ENCODE measurements around the gene UMODL1.

DNA sequence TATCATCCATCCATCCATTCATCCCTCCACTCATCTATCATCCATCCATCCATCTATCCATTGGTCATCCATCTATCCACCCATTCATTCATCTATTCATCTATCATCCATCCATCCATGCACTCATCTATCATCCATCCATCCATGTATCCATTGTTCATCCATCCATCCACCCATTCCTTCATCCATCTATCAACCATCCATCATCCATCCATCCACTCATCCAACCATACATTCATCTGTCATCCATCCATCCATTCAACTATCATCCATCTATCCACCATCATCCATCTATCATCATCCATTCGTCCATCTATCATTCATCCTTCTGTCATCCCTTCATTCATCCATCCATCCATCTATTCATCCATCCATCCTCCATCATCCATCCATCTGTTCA lies 61.1 kb downstream of the UMODL1 start:
- TF ChIP-seq POLR2A (IDR thresholded peaks at IDR 0.05), result no peak
- TF ChIP-seq, protein P1, sequence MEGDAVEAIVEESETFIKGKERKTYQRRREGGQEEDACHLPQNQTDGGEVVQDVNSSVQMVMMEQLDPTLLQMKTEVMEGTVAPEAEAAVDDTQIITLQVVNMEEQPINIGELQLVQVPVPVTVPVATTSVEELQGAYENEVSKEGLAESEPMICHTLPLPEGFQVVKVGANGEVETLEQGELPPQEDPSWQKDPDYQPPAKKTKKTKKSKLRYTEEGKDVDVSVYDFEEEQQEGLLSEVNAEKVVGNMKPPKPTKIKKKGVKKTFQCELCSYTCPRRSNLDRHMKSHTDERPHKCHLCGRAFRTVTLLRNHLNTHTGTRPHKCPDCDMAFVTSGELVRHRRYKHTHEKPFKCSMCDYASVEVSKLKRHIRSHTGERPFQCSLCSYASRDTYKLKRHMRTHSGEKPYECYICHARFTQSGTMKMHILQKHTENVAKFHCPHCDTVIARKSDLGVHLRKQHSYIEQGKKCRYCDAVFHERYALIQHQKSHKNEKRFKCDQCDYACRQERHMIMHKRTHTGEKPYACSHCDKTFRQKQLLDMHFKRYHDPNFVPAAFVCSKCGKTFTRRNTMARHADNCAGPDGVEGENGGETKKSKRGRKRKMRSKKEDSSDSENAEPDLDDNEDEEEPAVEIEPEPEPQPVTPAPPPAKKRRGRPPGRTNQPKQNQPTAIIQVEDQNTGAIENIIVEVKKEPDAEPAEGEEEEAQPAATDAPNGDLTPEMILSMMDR (IDR thresholded peaks at IDR 0.05), result no peak

Data from adrenal gland (tissue), 5 donors.